ENCODE results near the gene PCBP2.
A peak's percentile ranks its signal among the peaks of the same experiment; 100 is the strongest.

Gene PCBP2

DNA sequence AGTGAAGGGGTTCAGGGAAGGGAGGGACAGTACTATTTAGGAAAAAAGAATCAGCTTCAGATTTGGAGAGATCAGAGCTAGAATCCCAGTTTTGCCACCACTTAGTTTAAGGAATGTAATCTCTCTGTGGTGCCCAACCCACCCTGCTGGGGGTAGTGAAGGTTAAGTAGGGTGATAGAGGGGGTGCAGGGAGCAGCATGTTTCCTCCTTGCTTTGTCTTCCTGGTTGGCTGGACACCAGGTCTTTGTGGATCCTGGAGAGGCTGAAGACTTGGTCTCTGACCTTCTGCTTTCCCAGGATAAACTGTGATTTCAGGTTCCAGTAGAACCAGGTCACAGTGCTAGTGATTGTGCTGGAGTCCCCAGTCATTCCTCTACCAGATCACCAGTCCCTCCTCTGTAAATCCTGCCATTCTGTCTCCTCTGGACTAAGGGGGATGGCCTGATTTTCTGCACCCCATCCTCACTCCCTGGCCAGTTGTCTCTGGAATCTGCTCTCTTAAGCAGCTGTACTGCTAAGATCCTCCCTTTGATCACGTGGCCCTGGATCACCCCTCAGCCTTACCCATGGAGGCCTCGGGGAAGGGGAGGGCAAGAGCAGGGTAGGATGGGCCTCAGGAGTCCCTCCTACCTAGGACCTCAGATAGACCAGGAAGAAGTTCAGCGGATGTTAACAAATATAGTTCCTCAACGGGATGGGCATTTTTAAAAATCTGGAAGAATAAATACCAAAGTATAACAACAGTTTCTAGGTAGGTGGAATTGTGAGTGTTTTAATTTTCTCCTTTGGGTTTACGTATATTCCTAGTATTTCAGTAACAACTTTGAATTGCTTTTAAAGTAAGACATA, 44.2 kb downstream of the PCBP2 start:
- DNase-seq, result peak in 1 of 2 experiments; percentile 12

DNA sequence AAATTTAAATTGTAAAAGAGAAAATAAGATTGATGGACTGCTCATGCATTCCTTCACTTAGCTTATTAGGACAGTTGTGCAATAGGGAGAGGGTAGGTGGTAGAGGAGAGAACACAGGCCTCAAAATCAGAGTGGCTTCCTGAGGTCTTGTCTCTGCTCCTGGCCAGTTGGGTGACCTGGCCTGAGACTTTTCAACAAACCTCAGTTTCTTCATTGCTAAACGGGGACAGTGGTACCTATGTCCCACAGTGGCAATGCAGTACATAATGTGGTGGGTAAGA, 44.8 kb downstream of the PCBP2 start:
- no peak for DNase-seq

GRCh38 chr12:53497461-53497860, 45.6 kb downstream of the PCBP2 start:
- no peak for DNase-seq

GRCh38 chr12:53498235-53498630, 46.3 kb downstream of the PCBP2 start:
- no peak for DNase-seq

GRCh38 chr12:53499266-53500141, 47.6 kb downstream of the PCBP2 start, which contains the start of gene MAP3K12:
TSS of gene MAP3K12 (minus strand) at chr12:53499458. CDS start at chr12:53487391, 12,067 bp downstream.
- peak in 1 of 2 experiments; percentile 75 for DNase-seq

DNA sequence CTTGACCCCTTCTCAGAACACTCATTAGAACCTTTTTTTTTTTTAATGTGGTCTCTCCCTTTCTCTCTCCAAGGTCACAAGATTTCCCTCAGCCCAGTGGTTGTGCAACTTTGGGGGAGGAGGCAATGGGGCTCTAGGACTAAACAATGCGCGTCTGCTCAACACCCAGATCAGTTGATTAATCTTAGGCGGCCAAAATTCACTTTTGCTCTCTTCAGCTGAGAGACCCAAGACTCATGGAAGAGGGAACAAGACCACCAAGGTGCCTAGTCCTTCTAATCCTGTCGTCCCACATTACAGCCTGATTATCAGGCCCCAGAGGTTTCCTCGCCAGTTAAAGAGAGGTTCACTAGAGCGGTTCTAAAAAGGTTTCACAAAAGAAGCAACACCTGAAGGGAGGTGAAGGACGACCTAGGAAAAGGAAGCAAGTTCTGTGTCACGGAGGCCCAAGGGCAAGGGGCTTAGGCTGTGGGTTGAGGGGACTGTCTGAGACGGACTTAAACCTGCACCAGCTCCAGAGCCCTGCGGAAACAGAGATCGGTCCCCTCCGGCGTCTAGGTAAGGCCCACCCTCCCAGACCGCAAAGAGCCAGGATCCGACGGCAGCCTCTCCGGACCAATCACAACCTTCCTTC, 48.4 kb downstream of the PCBP2 start:
- DNase-seq, result no peak

GRCh38 chr12:53500776-53501614, 49.1 kb downstream of the PCBP2 start, which contains the start of gene TARBP2:
TSS of gene TARBP2 (plus strand) at chr12:53501283. CDS start at chr12:53501409, 126 bp downstream.
- peak; percentile 99 for DNase-seq

GRCh38 chr12:53501615-53502181, 49.8 kb downstream of the PCBP2 start:
- no peak for DNase-seq

DNA sequence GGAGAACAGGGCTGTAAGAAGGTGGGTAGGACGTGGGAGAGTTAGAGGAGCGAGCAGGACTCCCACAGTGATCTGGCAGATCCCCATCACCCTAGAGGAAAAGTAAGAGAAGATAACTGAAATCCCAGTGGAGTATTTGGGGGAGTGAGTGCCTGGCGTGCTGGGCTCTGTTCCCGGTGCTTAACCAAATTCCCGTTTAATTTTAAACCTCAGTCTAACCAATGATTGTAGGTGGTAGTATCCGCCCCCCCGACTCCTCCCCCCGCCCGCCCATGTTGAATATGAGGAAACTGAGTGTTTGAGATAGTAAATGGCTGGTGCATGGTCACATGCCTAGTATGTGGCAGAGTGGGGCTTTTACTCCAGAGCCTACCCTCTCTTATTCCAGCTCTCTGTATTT, 50.4 kb downstream of the PCBP2 start:
- DNase-seq, result no peak

- DNase-seq, result no peak
Observed at GRCh38 chr12:53502983-53503728, 51.3 kb downstream of the PCBP2 start.

DNA sequence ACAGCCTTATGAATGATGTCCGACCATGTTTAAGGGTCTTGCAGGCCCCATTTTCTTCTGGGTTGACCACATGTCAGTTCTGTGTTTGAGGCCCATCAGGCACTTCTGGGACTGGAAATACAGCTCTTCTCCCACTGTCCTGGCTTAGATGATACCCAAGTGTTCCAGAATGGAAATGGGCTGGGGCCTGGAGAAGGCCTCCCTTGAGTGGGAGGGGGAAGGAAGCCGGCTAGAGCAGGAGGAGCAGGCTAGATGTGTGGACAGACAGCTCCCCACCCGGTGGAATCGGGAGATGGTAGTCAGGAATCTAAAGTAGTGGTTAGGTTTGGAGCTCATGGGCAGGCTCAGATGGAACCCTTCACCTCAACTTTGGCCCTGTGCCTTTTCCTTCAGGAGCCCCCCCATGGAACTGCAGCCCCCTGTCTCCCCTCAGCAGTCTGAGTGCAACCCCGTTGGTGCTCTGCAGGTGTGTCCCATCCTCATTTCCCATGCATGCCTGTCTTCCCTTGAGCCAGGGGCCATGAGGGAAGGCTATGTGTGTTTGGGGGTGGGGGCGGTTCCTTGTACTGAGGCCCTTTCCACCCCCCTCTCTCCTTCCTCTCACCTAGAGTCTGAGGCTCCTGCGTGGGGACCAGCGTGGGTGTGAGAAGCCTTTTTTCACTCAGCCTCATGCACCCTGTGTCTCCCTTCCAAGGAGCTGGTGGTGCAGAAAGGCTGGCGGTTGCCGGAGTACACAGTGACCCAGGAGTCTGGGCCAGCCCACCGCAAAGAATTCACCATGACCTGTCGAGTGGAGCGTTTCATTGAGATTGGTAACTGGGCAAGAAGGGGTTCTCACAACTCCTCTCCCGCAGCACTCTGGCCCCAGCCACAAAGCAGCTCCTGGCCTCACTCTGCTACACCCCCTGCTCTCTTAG, 52.4 kb downstream of the PCBP2 start:
- no peak for DNase-seq

GRCh38 chr12:53505086-53505485, 53.2 kb downstream of the PCBP2 start:
- DNase-seq, result no peak

- DNase-seq, result no peak
Observed at GRCh38 chr12:53505555-53506449, 53.9 kb downstream of the PCBP2 start.

DNA sequence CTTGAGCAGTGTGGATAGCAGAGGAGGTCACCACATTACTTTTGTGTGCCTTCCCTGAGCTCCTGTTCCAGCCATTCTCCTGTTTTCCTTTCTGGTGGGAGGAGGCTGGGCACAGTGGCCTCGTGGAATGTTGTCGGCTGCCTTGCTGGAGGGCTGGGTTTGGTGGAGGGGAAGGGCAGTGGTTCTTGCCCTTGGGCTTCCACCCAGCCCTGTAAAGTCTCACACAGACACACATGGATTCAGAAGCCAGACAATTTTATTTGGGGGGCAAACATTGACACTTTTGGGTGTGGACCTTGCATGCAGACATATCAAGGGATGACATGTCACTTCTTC, 54.5 kb downstream of the PCBP2 start:
- DNase-seq, result no peak

- no peak for DNase-seq
Observed at GRCh38 chr12:53506881-53507602, 55.1 kb downstream of the PCBP2 start, which contains the start of gene NPFF. TSS of gene NPFF (minus strand) at chr12:53507484. CDS start at chr12:53507474, 10 bp downstream.

DNA sequence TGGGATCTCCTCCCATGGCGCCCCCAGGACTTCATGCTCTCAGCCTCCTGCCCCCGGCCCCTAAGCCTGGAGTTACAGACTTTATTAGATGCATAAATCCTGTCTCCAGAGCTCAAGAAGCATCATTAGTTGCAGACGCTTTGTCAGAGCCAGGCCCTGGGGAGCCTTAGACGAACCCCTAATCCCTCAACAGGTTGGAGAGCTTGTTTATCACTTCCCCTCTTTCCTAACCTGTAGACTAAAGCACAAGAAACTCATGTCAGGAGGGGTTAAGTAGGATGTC, 55.6 kb downstream of the PCBP2 start:
- DNase-seq, result no peak

- peak; percentile 37 to 87 for DNase-seq
Observed at GRCh38 chr12:53508534-53509170, 56.8 kb downstream of the PCBP2 start.

GRCh38 chr12:53510181-53510812, 58.4 kb downstream of the PCBP2 start:
- no peak for DNase-seq
